Common myeloid progenitor, CD34-positive (primary cell): ENCODE measurements around the gene HOXB3.

ENCODE experiments used
- CTCF ChIA-PET: fragments of 350-600 bp; sonication (Branson Sonifier 250); formaldehyde crosslinking; loops from one replicate; lab custom pipeline; 2021; ENCODE audit warnings: antibody characterized with exemption; lab: Charles Lee
- POLR2A ChIA-PET: fragments of 350-600 bp; sonication (Branson Sonifier 250); formaldehyde crosslinking; loops from one replicate; lab custom pipeline; 2021; ENCODE audit warnings: antibody characterized with exemption; lab: Charles Lee
- DNase-seq, 3 donors: peaks; one replicate each; pipeline versions ENCODE4 v3.0.0 to v3.0.0-alpha.2; 2013
- H3K27ac ChIP-seq, 2 experiments: 1 replicate in 1 of 2; 2 replicates in 1 of 2; pipeline ENCODE4 v1.7.0; 2013; ENCODE audit warnings: inconsistent platforms in 2 of 2, low read length in 2 of 2, mild to moderate bottlenecking in 2 of 2, low read depth in 1 of 2, moderate library complexity in 1 of 2; ENCODE audit not compliant: severe bottlenecking in 2 of 2, insufficient read depth in 1 of 2, poor library complexity in 1 of 2
- H3K27me3 ChIP-seq, 5 experiments: replicated peaks in 2 of 5; 1 replicate in 3 of 5; 2 replicates in 2 of 5; pipeline versions ENCODE4 v1.6.1 to v1.7.0; 2013; ENCODE audit warnings: low read length in 4 of 5, mild to moderate bottlenecking in 2 of 5, moderate library complexity in 2 of 5, inconsistent platforms in 1 of 5; ENCODE audit not compliant: insufficient read depth in 5 of 5, control insufficient read depth in 4 of 5
- H3K36me3 ChIP-seq, 4 experiments: 1 replicate in 2 of 4; 2 replicates in 2 of 4; pipeline versions ENCODE4 v1.6.1 to v1.7.0; 2013; ENCODE audit warnings: low read length in 3 of 4, control low read depth in 1 of 4, mild to moderate bottlenecking in 1 of 4; ENCODE audit not compliant: control insufficient read depth in 4 of 4, insufficient read depth in 4 of 4
- H3K4me1 ChIP-seq, 4 experiments: 1 replicate in 3 of 4; 2 replicates in 1 of 4; pipeline versions ENCODE4 v1.6.1 to v1.7.1; 2013; ENCODE audit warnings: low read length in 3 of 4, mild to moderate bottlenecking in 3 of 4, control low read depth in 1 of 4, inconsistent platforms in 1 of 4, moderate library complexity in 1 of 4; ENCODE audit not compliant: control insufficient read depth in 4 of 4, insufficient read depth in 4 of 4; ENCODE audit errors: control extremely low read depth in 1 of 4
- H3K4me3 ChIP-seq, 7 experiments: 1 replicate in 4 of 7; 2 replicates in 3 of 7; pipeline versions ENCODE4 v1.5.1 to v1.7.0; 2013; ENCODE audit warnings: mild to moderate bottlenecking in 7 of 7, low read length in 6 of 7, moderate library complexity in 6 of 7, inconsistent platforms in 2 of 7, low read depth in 2 of 7, control low read depth in 1 of 7; ENCODE audit not compliant: insufficient read depth in 4 of 7, control insufficient read depth in 1 of 7; ENCODE audit errors: extremely low read depth in 1 of 7
- H3K9me3 ChIP-seq, 5 experiments: 1 replicate in 4 of 5; 2 replicates in 1 of 5; pipeline versions ENCODE4 v1.6.1 to v1.7.1; 2013; ENCODE audit warnings: low read length in 4 of 5, mild to moderate bottlenecking in 2 of 5, inconsistent platforms in 1 of 5, low read depth in 1 of 5, moderate library complexity in 1 of 5; ENCODE audit not compliant: control insufficient read depth in 4 of 5, insufficient read depth in 2 of 5; ENCODE audit errors: control extremely low read depth in 1 of 5
- WGBS: methylation state at CpG from one replicate; pipeline ENCODE4 v1.1.5; 2013; ENCODE audit not compliant: insufficient coverage; 5-methylcytosine and 5-hydroxymethylcytosine counted together

Gene HOXB3

GRCh38 chr17:48577946-48578615 lies 12.0 kb downstream of the HOXB3 start, which contains the start of gene HOXB4:
HOXB4 (minus strand) TSS chr17:48578350; CDS start chr17:48578319, 31 bp downstream.
- Histone ChIP-seq H3K36me3 (peaks cover 0 to 9% (median 3%) of the 10 kb centered on the region in 4 experiments), H3K27me3 (no peaks in the 10 kb centered on the region), H3K27ac (peak within 1 kb of the TSS; percentile 54 to 91), H3K4me3 (peak within 1 kb of the TSS; percentile 50 to 86 (median 75)), H3K4me1 (peaks cover 7 to 88% (median 75%) of the 10 kb centered on the region in 4 experiments), H3K9me3 (no peaks in the 10 kb centered on the region)
- ChIA-PET POLR2A (interaction anchor here (1.0 kb wide), 1 partner anchor 13 kb away, joined by 3 read pairs; no protein-coding TSS in a partner anchor), CTCF (interaction anchor here (0.7 to 2.5 kb wide), 3 partner anchors 10 to 31 kb away, joined by 3 to 15 read pairs (median 4); no protein-coding TSS in a partner anchor)
- WGBS: under 1% methylated on average over 31 of the region's 58 CpGs
- peak; percentile 79 to 85 (median 84) for DNase-seq

- Histone ChIP-seq H3K27ac (peak overlapping the region in 1 of 2 experiments; percentile 81), H3K4me3 (peak overlapping the region; percentile 24 to 86 (median 73)), H3K9me3 (no peaks in the 10 kb centered on the region), H3K27me3 (no peaks in the 10 kb centered on the region), H3K4me1 (peaks cover 7 to 88% (median 71%) of the 10 kb centered on the region in 4 experiments), H3K36me3 (peaks cover 0 to 11% (median 5%) of the 10 kb centered on the region in 4 experiments)
- peak in 1 of 3 donors; percentile 29 for DNase-seq
- CTCF ChIA-PET: interaction anchor here (0.7 to 1.8 kb wide), 3 partner anchors 10 to 28 kb away, joined by 3 to 4 read pairs (median 3); no protein-coding TSS in a partner anchor
- 0% methylated on average over 3 of the region's 19 CpGs for WGBS
- POLR2A ChIA-PET: interaction anchor here (1.0 kb wide), 1 partner anchor 13 kb away, joined by 3 read pairs; no protein-coding TSS in a partner anchor
These were observed 12.6 kb downstream of the HOXB3 start for GRCh38 chr17:48577330-48577945.

GRCh38 chr17:48576479-48577309 lies 13.3 kb downstream of the HOXB3 start:
- Histone ChIP-seq H3K9me3 (no peaks in the 10 kb centered on the region), H3K36me3 (peaks cover 0 to 19% (median 9%) of the 10 kb centered on the region in 4 experiments), H3K27ac (peak overlapping the region in 1 of 2 experiments; percentile 81), H3K4me1 (peaks cover 7 to 89% (median 66%) of the 10 kb centered on the region in 4 experiments), H3K27me3 (no peaks in the 10 kb centered on the region), H3K4me3 (peak overlapping the region; percentile 24 to 86 (median 73))
- DNase-seq: peak in 2 of 3 donors; percentile 51 to 58
- 4% methylated on average over 20 of the region's 43 CpGs for WGBS
- POLR2A ChIA-PET: interaction anchor here (1.0 kb wide), 1 partner anchor 12 kb away, joined by 3 read pairs; no protein-coding TSS in a partner anchor
- CTCF ChIA-PET: interaction anchor here (0.7 to 1.8 kb wide), 4 partner anchors 10 to 48 kb away, joined by 3 to 4 read pairs (median 4); no protein-coding TSS in a partner anchor

- Histone ChIP-seq H3K4me3 (peak overlapping the region in 6 of 7 experiments; percentile 10 to 85 (median 33)), H3K36me3 (peaks cover 0 to 25% (median 12%) of the 10 kb centered on the region in 4 experiments), H3K4me1 (peaks cover 7 to 89% (median 64%) of the 10 kb centered on the region in 4 experiments), H3K27me3 (no peaks in the 10 kb centered on the region), H3K27ac (peak overlapping the region in 1 of 2 experiments; percentile 81), H3K9me3 (no peaks in the 10 kb centered on the region)
- 39% methylated on average over 15 of the region's 22 CpGs for WGBS
- ChIA-PET POLR2A (no interaction called here), CTCF (interaction anchor here (0.7 to 1.8 kb wide), 4 partner anchors 10 to 47 kb away, joined by 3 to 4 read pairs (median 4); no protein-coding TSS in a partner anchor)
- no peak for DNase-seq
These were observed 14.2 kb downstream of the HOXB3 start for GRCh38 chr17:48575673-48576478.

- DNase-seq: no peak
- CTCF ChIA-PET: interaction anchor here (1.0 to 1.3 kb wide), 2 partner anchors 35 to 82 kb away, joined by 3 to 4 read pairs; no protein-coding TSS in a partner anchor
- H3K4me1 ChIP-seq: peaks cover 4 to 89% (median 60%) of the 10 kb centered on the region in 4 experiments
- H3K4me3 ChIP-seq: peak overlapping the region in 2 of 7 experiments; percentile 66 to 85
- H3K27me3 ChIP-seq: no peaks in the 10 kb centered on the region
- H3K27ac ChIP-seq: no peak overlapping the region
- POLR2A ChIA-PET: interaction anchor here (0.6 kb wide), 1 partner anchor 671 kb away, joined by 3 read pairs; no protein-coding TSS in a partner anchor
- peaks cover 0 to 30% (median 16%) of the 10 kb centered on the region in 4 experiments for H3K36me3 ChIP-seq
- H3K9me3 ChIP-seq: no peaks in the 10 kb centered on the region
- WGBS: 34% methylated on average over 3 of the region's 7 CpGs
These were observed 14.9 kb downstream of the HOXB3 start for GRCh38 chr17:48575066-48575582.
